Measurements from ENCODE around the gene CBFB.

GRCh38 chr16:67098599-67098998, 69.7 kb downstream of the CBFB start:
- TF ChIP-seq POLR2AphosphoS5 (IDR thresholded peaks at IDR 0.05): no peak
- no peak for TF ChIP-seq POLR2A (IDR thresholded peaks at IDR 0.05)

All from transverse colon (tissue), 3 donors.